Activated CD4-positive, alpha-beta T cell treated with anti-CD3 and anti-CD28 coated beads for 48 hours (primary cell): Measurements from ENCODE around the gene PTPN3.

ENCODE experiments used
- DNase-seq: peaks from one replicate; pipeline ENCODE4 v3.0.0-alpha.2; 2020

Gene PTPN3

GRCh38 chr9:109476642-109477257 lies 21.4 kb downstream of the PTPN3 start:
- DNase-seq: no peak

- no peak for DNase-seq
These were observed 22.6 kb downstream of the PTPN3 start for GRCh38 chr9:109475526-109475925.

- no peak for DNase-seq
These were observed 23.2 kb downstream of the PTPN3 start for GRCh38 chr9:109474944-109475343.

GRCh38 chr9:109474170-109474569 lies 23.9 kb downstream of the PTPN3 start:
- no peak for DNase-seq

GRCh38 chr9:109473329-109473728 lies 24.8 kb downstream of the PTPN3 start:
- no peak for DNase-seq

GRCh38 chr9:109471475-109472393 lies 26.4 kb downstream of the PTPN3 start:
- no peak for DNase-seq

GRCh38 chr9:109469646-109470358 lies 28.3 kb downstream of the PTPN3 start:
- peak; percentile 81 for DNase-seq

- no peak for DNase-seq
These were observed 29.2 kb downstream of the PTPN3 start for GRCh38 chr9:109468927-109469326.

- DNase-seq: no peak
These were observed 30.2 kb downstream of the PTPN3 start for GRCh38 chr9:109467936-109468335.

GRCh38 chr9:109466623-109467590 lies 31.2 kb downstream of the PTPN3 start:
- no peak for DNase-seq

- DNase-seq: peak; percentile 36
These were observed 34.0 kb downstream of the PTPN3 start for GRCh38 chr9:109463924-109464625.

GRCh38 chr9:109460576-109460975 lies 37.5 kb downstream of the PTPN3 start:
- DNase-seq: no peak

- DNase-seq: no peak
These were observed 38.7 kb downstream of the PTPN3 start for GRCh38 chr9:109459423-109459822.

GRCh38 chr9:109458453-109459211 lies 39.5 kb downstream of the PTPN3 start:
- DNase-seq: no peak

GRCh38 chr9:109456811-109457210 lies 41.3 kb downstream of the PTPN3 start:
- no peak for DNase-seq

GRCh38 chr9:109455861-109456260 lies 42.2 kb downstream of the PTPN3 start:
- no peak for DNase-seq

GRCh38 chr9:109455391-109455790 lies 42.7 kb downstream of the PTPN3 start:
- no peak for DNase-seq

- DNase-seq: no peak
These were observed 43.4 kb downstream of the PTPN3 start for GRCh38 chr9:109454601-109455155.

GRCh38 chr9:109454041-109454440 lies 44.1 kb downstream of the PTPN3 start:
- DNase-seq: no peak

GRCh38 chr9:109453210-109453842 lies 44.8 kb downstream of the PTPN3 start:
- no peak for DNase-seq
